NCI-H1436 (cell line): ENCODE data around the gene CD300LF.

Source experiments
- DNase-seq: peaks from one replicate; lab custom pipeline; 2025; lab: John Stamatoyannopoulos, UW

The CD300LF gene

DNA sequence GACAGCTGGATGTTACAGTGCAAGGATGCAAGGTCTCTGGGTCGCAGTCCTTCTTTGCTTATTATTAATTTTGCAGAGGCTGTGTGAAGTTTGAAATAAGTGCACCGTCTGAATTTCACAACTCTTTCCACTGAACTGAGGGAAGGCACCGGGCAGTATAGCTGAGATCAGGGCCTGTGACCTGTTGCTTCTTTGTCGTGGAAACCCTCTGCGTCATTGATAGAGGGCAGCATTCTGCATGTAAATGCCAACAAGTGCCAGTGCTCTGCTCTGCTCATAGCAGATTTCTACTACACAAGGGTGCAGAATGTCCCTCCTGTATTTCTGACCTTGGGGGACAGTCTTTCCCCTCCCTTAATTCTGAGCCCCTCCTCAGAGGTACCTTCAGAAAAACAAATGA lies 26.0 kb downstream of the CD300LF start:
- DNase-seq: no peak

- no peak for DNase-seq
These were observed 30.1 kb downstream of the CD300LF start for GRCh38 chr17:74682471-74683190.

DNA sequence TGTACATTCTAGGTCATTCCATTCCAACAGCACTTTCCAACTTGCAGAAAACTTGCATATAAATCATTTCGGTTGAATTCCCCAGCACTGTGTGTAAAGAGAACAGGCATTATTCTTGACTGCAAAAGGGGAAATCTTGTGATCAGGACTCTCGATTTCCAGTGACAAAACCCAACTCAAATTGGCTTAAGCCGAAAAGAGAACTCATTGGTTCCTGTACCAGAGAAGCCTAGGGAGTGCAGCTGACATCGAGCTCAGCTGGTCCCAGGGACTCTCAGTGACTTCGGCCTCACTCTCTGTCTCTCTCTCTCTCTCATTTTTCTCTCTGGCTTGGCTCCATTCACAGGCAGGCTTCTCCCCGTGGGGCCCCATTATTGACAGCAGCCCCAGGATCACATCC lies 30.7 kb downstream of the CD300LF start:
- no peak for DNase-seq

DNA sequence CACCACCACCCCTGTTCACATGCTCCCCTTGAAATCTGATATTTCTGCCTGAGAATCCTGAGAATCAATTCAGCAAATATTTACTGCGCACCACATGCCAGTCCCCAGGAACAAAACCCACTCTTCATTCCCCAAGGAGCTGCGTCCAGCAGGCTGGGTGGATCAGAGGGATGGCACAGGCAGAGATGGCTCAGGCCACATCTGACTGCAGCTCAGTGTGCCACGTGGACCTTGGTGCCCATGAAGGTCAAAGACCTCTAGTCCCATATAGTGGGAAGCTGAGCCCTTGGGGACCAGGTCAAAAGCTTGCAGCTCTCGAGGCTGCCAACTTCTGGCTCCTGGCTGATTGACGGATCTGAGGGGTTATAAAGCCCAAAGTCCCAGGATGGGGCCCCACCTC lies 31.8 kb downstream of the CD300LF start:
- no peak for DNase-seq

- DNase-seq: no peak
These were observed 32.5 kb downstream of the CD300LF start for GRCh38 chr17:74680213-74680612.

DNA sequence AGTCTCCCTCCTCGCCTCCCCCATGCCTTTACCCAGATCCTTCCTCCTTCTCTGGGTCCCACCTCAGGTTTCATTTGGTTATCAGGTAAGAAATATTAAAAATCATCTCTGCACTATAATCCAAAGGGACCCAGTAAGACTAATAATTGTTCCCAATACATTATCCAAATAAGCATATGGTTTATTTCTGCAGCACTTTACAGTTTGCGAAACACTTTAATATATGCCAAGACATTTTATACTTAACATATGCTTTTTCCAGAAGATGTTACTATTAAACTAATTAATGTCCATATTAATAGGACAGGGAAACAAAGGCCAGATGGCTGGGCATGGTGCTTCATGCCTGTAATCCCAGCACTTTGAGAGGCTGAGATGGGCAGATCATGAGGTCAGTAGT lies 33.3 kb downstream of the CD300LF start:
- DNase-seq: no peak

DNA sequence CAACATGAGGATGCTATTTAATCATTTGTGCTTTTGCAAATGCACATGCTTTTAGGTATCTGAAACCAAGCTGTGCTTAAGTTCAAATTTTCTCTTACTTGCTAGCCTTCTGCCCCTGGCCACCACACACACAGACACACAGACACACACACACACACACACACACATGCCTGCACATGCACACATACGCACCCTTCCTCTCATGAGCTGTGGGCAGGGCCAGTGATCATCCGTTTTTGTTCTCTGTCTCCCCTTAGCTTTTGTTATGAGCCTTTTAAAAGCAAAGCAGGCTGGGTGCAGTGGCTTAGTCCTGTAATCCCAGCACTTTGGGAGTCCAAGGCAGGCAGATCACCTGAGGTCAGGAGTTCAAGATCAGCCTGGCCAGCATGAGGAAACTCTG lies 34.2 kb downstream of the CD300LF start:
- DNase-seq: no peak

- DNase-seq: no peak
These were observed 34.9 kb downstream of the CD300LF start for GRCh38 chr17:74677558-74678466.

DNA sequence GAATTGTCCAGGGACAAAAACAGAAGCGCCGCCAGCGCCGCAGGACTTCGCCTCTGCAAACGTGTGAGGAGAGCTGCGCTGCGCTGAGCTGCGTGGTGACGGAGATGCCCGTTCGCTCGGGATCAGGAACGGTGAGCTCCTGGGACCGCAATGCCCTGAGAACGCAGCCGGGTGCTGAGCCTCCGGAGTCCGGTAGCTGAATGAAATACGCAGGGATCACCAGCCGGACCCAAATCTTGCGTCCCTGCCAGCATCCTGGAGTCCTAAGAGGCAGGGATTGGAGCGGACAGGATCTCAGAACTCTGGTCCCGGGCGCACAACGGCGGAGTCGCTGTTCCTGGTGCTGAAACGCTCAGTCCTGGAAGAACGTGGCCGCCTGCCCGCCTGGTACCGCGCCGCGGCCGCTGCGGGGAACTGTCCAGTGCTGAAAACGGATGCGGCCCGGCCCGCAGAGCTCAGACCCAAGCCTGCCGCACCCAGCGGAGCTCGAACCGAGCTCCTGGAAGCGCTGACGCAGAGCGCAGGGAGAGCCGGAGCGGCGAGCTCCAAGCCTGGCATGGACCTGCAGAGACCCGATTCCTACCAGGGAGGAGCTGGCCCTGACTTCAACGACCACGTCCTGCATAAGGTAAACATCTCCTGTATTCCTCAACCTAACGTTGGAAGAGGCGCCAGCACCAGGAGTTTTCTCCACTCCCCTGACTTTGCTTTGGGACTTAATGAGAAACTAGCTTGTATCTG lies 41.5 kb downstream of the CD300LF start:
- DNase-seq: no peak

DNA sequence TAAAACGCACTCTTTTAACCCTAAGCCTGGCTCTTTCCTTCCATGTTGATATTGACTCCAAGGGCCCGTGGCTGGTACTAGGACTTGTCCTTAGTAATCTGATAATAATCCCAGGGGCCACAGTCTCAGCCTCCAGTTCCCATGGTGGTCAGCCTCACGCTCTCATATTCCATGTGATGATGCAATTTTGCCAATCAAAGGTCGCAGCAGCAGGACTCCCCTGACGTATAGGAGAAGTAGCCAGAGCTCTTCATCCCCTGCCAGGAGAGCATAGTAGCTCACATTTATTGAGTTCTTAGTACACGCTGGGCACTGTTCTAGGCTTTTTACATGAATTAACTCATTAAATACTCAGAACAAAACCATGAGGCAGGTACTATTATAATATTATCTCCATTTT lies 42.4 kb downstream of the CD300LF start:
- DNase-seq: no peak

- DNase-seq: no peak
These were observed 49.2 kb downstream of the CD300LF start for GRCh38 chr17:74663561-74663960.

DNA sequence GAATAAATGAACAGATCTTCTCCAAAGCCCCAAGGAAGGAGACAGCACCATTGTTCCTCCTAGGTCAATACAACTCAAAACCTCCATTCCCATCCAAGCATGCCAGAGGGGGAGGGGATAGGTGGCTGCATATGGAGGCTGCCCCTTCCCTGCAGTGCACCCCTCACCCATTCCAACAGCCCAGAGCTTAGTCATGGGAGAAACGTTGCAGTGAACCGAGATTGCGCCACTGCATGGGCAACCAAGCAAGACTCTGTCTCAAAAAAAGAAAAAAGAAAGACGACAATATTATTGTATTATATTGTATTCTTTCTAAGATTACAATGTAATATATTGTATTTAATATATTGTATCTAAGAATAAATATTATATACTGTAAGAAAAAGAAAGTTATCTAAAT lies 52.8 kb downstream of the CD300LF start:
- DNase-seq: no peak

- DNase-seq: no peak
These were observed 54.1 kb downstream of the CD300LF start for GRCh38 chr17:74658620-74659019.

DNA sequence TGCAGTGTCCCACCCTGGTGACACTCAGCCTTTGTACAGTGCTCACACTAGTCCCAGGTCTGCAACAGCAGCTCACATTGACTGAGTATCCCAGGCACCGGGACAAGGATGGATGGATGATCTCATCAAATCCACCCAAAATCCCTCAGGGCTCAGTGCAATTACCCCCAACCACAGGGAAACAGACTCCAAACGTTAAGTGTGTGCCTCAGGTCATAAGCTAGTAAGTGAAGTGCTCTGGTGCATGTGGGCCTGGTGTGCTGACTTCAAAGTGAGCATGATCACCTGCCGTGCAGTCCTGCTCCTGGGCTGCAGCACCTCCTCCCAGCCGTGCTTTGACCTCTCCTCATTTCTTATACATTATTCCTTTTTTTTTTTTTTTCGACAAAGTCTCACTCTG lies 58.0 kb downstream of the CD300LF start:
- DNase-seq: no peak

DNA sequence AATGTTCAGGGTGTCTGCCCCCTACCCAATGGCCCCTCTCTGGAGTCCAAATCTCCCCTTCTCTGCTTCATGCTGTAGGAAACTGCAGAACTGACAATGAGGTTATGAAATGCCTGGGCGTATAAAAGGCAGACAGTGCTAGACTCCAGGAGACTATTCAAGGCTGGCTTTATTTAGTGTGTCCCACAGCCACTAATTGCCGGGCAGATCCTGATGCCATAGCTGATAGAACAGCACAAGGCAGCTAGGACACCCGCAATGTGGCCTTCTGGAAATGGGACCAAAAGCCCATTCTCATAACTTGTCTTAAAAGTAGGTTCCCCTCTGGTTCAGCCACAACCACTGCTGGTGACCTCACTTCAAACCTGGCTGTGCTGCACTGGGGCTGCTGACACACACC lies 60.7 kb downstream of the CD300LF start:
- DNase-seq: no peak

DNA sequence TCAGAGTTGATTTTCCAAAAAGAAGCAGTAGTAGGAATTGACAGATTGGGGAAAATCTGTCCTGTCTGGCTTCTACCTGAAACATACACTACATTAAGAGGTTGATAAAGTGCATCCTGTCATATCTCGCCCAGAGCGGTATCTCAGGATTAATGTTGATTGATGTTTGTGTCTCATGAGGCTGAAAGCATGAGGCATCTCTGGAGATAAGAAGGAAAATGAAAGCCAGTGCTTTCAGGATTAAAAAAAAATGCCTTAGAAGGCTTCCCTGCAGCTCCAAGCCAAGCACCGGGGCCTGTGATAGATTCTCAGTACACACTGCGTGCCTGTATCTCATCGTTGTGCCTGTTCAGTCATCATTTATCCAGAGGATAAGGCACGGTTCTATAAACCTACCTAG lies 62.8 kb downstream of the CD300LF start:
- no peak for DNase-seq

DNA sequence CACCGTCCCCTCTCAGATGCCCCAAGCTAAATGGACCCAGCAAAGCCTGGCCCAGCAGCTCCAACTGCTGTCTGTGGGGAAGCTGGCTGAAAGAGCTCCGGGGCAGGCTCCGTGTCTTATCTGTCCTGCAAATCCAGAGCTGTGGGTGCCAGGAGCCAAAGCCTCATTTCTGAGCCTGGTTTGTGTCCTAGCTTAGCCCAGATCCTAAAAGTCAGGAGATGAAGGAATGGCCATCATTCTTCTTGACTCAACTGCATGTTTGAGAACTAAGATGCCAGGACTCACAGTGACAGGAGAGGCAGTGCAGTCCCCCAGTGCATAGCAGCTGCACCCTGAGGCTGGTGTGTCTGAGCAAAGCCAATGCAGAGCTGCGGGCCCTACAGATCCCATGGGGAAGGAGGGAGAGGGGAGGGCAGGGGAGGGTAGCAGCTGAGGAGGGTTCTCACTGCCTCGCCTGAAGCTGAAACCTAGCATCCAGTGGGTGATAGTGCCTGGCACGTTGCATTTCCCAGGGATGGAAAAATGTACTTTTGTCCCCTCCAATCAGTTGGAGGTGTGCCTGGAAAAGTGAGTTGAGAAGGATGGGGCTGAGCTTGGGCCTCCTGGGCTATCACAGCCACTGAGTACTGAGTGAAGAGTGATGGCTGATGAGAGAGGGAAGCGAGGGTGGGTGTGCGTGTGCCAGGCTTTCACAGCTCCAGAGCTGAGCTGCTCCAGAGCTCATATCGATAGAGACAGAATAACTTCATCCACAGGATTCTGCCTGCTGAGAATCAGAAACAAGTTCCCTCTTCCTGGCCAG lies 64.7 kb downstream of the CD300LF start:
- DNase-seq: no peak

DNA sequence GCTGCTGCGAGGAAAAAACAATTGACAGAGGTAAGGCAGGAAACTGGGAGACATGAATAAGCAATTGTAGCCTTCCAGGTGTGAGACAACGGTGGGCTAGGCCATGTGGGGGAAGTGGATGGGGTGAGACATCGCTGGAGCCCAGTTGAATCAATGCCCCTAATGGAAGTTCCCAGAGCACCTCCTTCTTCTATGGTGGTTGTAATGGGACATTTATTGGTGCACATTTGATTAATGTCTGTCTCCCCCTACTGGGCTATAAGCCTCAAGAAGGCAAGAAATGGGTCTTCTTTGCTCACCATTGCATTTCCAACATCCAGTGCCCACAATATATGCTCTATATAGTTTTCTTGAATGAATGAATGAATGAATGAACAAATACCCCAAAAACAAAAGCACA lies 66.5 kb downstream of the CD300LF start:
- DNase-seq: peak; percentile 36

- no peak for DNase-seq
These were observed 67.7 kb downstream of the CD300LF start for GRCh38 chr17:74645010-74645409.

DNA sequence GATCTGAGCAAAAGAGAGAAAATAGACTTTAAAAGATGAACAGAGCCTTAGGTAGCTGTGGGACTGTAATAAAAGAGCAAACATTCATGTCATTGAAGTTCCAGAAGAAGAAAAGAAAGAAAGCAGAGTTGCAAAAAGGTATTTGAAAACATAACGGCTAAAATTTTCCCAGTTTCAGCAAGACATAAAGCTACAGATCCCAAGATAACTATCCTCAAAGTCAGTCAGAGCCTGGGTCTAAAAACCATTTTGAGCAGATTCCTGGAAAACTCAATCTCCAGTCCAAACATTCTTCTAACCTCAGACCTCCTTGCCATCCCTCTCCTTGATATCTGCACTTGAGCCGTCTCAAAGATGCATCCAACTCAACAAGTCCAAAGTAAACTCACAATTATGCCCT lies 68.3 kb downstream of the CD300LF start:
- no peak for DNase-seq
